HG03159 (cell line): Measurements from ENCODE around the gene CD52.
"Not testable (repeated sequence)": the region's sequence is repeated elsewhere in the genome, so short reads cannot be mapped to it uniquely, and the experiment has no call there.

ENCODE experiments used
- ATAC-seq: cut with Tn5 transposase; IDR thresholded peaks from one replicate; pipeline ENCODE4 v1.9.1; 2021; ENCODE audit warnings: mild to moderate bottlenecking, moderate library complexity; ENCODE audit not compliant: unreplicated experiment

CD52 gene

DNA sequence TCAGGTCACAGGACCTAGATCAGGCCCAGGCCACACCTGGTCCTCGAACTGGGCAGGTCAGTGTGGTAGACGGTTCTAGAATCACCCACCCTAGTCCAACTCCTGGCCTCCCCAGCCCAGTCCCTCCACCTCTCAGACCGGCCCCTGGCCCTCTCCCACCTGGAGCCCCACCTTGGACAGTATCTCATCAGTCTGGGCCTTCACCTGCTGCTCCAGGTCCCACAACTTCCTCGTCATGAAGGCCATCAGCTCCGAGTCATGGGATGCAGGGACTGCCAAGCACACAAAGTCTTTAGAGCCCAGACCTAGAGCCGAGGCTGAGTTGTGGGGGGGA lies 20.0 kb upstream of the CD52 start:
- ATAC-seq: no peak

DNA sequence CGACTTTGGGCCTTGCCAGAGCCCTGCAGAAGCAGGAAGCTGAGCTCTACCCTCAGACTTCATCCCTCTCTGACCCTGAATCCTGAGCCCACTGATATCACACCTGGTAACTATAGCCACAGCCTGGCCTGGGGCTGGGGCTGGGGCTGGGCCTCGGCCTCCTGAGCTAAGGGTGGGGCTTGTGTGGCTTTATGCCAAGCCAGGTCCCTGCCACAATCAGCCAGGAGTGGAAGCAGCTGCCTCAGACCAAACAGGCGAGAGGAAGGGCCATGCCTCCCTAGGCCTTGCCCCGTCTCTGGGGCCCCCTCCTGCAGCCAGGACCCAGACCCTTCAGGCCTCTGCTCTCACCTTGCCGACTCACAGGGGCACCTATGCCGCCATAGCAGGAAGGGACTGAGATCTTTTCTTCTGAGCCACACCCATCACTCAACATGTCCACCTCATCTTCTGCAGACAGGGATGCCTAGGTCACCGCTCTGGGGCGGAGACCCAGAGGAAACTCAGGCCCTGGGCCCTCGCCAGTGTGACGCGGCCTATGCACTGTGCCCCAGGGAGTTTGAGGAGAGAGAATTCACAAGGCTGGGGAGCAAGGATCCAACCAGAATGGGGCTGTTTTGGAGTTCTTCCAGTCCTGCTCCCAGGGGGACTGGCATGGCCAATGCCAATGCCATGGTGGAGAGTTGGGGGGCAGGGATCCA lies 17.0 kb upstream of the CD52 start:
- ATAC-seq: no peak

DNA sequence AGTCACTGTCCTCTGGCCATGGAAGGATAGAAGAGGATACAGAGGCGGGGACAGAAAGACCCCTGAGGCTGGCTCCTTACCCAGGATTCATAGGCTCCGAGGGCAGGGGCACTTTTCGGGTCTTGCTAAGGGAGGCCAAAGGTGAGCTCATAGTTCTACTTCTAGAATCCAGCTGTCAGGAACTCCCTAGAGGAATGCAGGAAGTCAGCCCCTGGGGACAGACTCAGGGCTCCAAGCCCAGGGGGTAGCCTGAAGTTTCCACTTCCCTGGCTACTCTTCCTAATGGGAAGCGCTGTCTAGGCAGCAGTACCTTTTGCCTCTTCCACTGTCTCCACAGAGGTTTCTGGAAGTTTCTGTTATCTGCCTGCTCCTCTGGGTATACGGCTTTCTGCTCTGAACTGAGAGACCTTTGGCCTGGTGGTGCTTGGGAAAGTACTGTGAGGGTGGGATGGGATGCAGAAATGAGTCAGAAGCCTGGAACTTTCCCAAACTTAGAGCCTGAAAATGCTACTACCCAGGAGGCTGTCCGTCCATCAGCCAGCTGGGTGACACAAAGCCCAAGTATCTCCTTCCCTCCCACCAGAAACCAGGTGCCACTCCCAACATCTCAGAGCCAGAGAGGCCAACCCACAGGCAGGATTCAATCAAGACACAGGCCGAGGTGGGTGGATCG lies 14.9 kb upstream of the CD52 start:
- no peak for ATAC-seq

DNA sequence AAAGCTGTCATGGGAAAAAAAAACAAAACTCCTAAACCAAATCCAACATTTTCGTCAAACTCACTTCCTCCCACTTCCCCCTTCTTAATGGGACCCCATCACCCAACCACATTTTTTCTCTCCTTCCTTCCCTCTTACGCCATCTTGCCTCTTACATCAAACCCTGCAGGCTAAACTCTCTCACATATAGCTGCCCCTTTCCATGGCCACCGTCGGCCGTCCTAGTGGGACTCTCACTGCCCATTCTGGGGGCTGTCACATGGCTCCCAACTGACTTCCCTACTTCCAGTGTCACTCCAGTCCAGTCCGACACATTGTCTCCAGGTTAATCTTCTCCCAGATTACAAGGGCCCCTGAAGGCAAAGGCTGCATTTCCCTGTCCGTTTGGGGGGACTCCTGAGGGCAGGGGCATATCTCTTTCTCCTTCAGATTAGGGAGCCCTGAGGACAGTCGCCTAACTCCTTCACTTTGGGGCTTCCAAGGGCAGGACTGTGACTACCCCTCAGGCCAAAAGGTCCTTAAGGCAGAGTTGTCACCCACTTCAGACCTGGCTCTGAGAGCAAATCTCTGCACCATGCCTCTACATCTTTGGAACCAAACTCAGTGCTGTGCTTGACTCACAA lies 12.0 kb upstream of the CD52 start:
- ATAC-seq: no peak

DNA sequence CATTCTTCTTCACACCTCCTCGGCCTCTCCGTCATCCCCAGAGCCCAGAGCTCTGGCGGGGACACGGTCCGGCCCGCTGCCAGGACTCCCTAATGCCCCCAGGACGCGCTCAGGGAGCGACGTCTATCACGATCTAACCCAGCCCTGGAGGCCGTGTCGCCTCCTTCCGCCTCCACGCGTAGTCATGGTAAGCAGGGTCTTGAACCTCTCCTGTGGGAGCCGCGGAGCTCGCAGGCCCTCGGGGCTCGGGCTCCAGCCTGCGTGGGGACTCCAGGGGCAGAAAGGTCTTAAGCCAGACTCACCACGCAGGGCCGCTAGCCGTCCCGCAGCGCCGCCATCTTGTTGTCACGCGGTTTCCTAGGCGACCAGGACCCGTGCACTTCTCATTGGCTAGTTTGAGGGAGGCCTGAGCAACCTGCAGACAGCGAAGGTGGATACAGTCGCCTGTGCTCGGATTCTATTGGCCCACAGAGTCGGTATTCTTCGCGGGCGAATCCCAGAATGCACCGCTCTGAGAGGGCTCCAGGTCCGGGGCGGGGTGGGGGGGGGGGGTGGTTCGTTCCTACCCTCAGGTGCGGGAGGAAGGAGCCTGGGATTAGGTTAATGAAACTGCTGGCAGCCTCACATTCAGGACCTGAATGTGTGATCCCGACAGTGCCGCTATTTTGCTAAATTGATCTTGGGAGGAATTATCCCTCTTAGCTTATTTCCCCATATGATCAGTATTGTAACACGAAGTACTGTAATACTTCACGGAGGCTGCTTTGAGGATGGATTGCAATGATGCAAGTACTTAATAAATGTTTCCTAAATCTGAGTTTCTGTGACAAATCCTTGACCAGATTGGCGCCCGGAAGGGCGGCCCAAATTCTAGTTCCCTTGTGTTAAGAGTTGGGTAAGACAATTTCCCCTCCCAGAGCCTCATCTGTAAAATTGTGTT lies 11.2 kb upstream of the CD52 start, which contains the start of gene UBXN11:
Gene UBXN11, minus strand, starts transcription at position 347 of the 940 bp plus-strand sequence. CDS start 3,753 bp downstream, outside the sequence.
- ATAC-seq: peak; percentile 96

DNA sequence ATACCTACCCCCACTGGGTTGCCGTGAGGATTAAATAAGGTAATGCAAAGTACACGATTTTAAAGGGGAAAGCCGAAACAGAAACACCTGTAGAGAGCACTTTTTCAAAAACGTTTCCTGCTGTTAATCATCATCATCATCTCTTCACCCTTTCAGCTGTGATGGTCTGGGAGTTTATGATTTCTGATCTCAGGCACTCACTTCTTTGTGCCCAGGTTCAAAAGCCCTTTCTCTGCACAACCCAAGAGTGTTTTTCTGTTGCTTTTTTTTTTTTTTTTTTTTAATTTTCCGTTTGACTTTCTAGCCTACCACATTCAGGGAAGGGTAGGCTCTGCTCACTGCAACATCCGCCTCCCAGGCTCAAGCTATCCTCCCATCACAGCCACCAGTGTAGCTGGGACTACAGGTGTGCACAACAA lies 10.4 kb upstream of the CD52 start:
- ATAC-seq: peak; percentile 12

DNA sequence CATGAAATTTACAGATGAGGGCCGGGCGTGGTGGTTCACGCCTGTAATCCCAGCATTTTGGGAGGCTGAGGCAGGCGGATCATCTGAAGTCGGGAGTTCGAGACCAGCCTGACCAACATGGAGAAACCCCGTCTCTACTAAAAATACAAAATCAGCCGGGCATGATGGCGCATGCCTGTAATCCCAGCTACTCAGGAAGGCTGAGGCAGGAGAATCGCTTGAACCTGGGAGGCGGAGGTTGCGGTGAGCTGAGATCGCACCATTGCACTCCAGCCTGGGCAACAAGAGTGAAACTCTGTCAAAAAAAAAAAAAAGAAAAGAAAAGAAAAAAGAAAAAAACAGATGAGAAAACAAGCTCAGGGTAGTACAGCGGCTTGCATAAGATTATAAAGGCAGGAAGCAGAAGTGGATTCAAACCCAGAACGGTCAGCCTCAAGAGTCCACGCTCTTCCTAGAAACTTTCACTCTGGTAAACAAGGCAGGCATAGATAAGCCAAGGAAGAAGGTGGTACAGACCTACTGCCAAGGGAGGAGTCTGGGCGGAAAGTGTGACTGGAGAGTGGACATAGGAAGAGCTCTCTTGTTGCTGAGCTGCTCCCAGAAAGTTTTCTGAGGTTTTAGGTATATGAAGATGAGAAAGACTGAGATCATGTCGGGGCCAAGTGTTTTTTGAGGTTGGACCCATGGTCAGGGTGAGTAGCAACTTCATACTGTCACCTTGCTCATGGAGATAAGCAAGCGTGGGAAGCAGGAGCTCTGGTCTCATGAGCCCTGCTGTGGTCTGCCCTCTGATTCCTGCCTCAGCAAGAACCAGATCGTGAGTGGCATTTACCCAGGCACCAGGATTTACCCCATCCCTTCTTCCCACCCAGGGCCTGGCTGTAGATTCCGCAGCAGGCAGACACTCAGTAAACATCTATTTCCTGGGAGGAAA lies 9.5 kb upstream of the CD52 start:
- not testable (repeated sequence) for ATAC-seq

DNA sequence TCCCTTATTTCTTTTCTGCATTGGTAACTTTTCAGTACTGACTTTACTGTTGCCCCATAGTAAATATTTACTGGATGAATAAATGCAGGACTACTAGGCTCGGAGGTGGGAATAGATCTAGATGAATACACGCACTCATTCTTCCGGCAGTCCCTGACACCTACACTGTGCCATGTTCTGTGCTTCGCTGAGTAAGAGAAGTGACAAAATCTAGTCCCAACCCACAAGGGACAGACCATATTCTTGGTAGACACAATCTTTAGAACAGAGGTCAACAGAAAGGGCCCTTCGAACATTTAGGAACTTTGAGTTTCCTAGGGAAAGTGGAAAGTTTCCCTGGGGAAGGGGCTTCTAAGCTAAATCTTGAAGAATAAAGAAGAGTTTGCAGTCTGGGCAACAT lies 3.3 kb upstream of the CD52 start:
- ATAC-seq: no peak

DNA sequence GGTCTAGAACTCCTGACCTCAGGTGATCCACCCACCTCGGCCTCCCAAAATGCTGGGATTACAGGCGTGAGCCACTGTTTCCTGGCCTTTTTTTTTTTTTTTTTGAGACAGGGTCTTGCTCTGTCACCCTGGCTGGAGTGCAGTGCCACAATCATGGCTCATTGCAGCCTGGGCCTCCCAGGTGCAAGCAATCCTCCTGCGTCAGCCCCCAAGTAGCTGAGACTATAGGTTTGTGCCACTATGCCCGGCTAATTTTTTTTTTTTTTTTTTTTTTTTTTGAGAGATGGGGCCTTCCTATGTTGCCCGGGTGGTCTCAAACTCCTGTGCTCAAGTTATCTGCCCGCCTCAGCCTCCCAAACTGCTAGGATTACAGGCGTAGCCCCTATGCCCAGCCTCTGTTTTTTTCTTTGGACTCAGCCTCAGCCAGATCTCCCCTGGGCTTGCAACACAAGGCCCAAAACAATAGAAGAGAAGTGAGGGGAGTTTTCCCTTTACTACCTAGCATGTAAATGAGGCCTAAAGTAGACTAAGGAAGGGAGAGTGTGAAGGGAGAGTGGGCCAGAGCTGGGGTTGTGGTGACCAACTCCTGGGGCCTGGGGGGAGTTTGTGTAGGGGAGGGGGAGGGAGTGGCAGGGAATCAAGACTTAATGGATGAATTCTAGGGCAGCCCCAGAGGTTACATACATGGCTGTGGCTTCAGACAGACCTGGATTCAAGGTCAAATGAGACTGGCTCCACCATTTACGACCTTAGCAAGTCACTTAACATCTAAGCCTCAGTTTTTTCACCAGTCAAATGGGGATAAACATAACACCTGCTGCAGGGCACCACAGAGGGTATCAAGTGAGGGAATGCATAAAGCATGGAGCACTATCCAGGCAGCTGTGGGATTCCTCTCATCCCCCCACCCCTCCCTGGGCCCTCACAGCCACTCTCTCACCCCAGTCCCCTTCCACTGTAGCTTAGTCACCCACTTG lies 1.6 kb upstream of the CD52 start:
- ATAC-seq: no peak

DNA sequence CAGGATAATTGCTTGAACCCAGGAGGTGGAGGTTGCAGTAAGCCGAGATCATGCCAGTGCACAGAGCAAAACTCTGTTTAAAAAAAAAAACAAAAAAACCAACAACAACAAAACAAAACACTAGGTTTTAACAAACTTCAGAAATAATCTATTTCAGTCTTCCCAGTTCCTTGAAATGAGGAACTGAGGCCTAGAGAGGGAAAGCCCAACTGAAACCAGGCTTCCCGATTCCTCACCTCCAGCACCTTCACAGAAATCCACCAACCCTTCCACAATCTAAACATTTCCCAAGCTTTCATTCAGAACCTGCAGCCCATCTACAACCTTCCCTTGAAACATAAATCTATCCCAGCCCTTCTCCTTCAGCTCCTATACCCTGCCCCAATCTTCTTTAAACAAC lies 612 bp upstream of the CD52 start:
- no peak for ATAC-seq

DNA sequence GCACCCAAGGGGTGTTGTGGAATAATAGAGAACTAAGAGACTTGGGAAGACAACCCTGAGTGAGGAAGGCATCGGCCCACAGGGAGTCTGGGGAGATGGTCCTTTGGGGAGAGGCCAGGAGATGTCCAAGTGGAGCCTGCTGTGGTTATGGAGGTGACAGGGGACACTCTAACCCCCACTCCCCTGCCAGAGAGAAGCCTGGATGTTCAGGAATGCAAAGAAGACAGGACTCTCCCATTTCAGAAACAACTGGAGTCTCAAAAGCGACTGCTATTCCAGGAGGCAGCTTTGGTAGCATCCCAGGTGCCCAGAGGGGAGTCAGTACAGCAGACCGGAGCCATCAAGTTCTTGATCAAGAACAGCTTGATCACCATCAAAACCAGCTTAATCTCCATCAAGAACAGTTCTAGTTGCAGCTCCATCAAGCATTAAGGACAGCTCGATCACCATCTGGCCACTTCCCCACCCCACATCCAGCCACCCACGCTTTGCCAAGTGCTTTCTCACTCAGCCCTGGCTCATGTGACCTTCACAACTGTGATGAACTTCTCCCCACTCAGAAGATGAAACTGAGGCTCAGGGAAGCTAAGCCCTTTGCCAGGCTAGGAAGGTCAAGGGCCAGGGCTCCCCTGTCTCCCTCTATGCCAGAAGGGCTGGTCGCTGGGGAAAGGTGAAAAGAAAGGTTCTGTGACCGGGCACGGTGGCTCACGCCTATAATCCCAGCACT lies 743 bp downstream of the CD52 start:
- no peak for ATAC-seq

DNA sequence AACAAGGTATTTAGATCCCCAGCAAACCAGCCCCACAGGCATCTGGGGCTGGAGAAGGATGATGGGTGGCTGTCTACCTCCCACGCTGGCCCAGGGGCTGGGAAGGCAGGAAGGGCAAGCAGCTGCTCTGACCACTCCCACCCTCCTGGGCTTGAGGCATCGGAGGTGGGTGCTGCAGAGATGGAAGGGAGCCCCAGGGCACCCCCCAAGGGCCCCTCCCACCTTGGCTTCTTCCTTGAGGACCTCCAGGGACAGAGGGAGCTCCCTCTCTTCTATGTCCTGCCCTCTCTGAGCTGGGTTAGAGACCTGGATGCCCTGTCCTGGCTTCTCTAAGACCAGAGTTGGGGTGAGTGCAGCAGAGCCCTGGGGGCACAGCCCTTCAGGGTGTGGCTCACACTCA lies 3.1 kb downstream of the CD52 start:
- no peak for ATAC-seq

DNA sequence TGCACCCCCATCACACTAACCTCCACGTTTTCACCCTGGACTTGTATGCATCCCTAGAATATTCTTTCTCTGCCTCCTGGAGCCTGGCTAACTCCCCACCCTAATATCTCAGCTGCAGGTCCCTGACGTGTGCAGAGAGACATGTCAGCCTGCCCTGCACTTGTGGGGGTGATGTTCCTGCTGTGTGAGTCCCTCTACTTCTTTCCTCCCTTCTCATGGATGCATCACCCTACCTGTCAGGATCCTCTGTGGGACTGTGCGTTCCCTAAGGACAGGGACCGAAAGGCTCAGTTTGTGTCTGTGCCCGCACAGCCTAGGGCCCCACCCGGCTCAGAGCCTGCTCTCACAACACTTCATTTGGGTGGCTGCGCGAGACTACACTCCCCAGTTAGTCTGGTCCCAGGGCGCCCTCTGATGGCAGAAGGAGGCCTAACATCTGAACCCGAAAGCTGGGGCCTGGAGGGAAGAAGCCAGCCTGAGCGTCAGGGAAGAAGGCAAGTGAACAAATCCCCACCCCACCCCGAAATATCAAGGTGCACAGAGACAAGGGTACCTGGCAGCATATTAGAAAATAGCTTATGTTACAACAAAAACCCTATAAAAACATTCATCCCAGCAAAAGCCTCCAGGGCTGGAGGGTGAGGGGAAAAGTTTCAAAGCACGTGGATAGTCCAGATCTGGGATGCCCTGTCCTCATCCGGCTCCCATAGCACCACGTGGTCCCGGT lies 3.7 kb downstream of the CD52 start:
- no peak for ATAC-seq

DNA sequence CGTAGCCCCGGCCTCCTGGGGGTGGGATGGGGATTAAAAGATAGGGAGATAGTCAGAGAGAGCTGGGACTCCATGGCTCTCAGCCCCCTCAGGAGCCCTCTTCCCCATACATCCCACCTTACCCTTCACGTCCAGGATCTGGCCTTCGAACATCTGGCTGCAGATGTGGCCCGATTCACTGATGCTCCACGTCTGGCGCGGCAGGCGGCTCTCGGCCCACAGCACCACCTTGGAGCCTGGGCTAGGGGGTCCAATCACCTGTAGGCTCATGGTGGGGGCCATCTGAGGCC lies 4.2 kb downstream of the CD52 start:
- no peak for ATAC-seq

DNA sequence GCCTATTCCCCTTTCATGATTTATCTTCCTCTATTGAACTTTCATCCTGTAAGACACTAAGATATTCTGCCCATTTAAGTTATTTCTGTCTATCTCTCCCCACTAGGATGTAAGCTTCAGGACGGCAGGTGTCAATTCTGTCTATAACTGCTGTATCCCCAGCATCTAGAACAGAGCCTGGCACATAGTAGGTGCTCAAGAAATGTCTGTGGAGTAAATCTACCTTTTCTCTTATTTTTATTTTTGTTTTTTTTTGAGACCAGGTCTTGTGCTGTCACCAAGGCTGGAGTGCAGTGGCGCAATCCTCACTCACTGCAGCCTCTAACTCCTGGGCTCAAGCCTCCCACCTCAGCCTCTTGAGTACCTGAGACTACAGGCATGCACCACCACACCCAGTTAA lies 5.6 kb downstream of the CD52 start:
- ATAC-seq: no peak

DNA sequence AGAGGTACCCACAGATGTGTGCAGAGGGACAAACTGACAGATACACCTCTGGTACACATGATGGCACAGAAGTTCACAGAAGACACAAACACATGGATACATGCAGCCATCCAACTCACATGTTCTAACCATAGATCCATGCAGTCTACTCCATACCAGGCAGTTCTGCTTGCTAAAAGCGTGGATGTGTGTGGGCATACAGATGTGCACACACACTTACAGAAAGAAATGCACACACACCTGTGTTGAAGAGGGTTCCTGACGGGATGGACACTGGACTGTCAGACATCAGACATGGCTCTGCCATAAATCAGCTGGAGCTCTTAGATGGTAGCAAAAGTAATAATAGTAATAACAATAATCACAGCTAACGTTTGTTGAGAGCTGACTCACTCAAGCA lies 6.8 kb downstream of the CD52 start:
- ATAC-seq: no peak

DNA sequence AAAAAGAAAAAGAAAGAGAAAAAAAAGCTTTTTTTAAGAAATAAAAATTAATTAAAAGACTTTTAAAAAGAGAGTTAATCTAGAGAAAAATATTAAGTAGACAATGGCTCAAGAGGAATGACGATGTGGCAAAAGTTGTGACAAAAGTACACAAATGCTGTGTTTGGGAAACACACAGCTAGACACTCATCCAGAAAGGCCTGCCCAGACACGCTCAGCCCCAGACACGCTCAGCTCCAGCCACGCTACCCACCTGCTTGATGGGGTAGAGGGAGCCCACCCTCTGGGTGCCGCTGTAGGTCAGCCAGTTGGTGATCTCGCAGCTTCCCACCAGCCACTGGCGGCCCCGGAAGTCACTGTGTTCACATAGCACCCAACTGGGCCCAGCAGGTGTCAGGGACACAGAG lies 10.2 kb downstream of the CD52 start:
- ATAC-seq: no peak

DNA sequence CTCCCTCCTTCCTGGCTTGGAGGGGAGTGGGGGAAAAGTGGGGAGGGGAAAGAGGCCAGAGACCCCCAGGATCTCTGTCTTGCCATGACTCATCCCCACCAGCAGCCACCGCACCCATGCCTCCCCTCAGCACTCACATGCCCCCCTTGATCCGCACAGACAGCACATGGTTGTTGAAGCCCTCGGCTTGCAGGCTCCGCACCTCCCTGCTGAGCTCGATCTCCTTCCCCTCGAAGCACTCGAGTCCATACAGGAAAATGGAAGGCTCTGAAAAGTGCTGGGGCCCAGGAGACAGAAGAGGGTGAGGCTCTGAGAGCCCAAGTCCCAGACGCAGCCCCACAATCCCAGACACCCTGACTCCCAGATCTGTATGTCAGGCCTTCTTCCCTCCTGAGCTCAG lies 10.8 kb downstream of the CD52 start:
- ATAC-seq: no peak
